ENCODE data around the gene HTR1B.

- TF ChIP-seq CTCF (IDR thresholded peaks at IDR 0.05) (no peak), POLR2A (IDR thresholded peaks at IDR 0.05) (no peak), EP300 (IDR thresholded peaks at IDR 0.05) (no peak)
Measured at GRCh38 chr6:77448546-77448945, 14.7 kb downstream of the HTR1B start.
